OCI-M1 (cell line): ENCODE data around the gene APOM.

ENCODE experiments used
- DNase-seq: peaks from one replicate; lab custom pipeline; 2025; lab: John Stamatoyannopoulos, UW

Gene APOM

GRCh38 chr6:31681135-31681671 lies 25.5 kb downstream of the APOM start:
- peak; percentile 46 for DNase-seq

- no peak for DNase-seq
Observed at GRCh38 chr6:31683591-31683990, 27.9 kb downstream of the APOM start.

- DNase-seq = no peak
Observed at GRCh38 chr6:31686483-31686882, 30.8 kb downstream of the APOM start.

- DNase-seq = no peak
Observed at GRCh38 chr6:31687321-31687720, 31.6 kb downstream of the APOM start.

GRCh38 chr6:31687860-31688693 lies 32.4 kb downstream of the APOM start:
- DNase-seq = no peak

GRCh38 chr6:31689249-31690110 lies 33.8 kb downstream of the APOM start:
- no peak for DNase-seq

- DNase-seq = peak; percentile 71
Observed at GRCh38 chr6:31690231-31691077, 34.8 kb downstream of the APOM start.

- no peak for DNase-seq
Observed at GRCh38 chr6:31691078-31691463, 35.4 kb downstream of the APOM start.

GRCh38 chr6:31691564-31692108 lies 35.9 kb downstream of the APOM start:
- DNase-seq = no peak

- no peak for DNase-seq
Observed at GRCh38 chr6:31692353-31692752, 36.7 kb downstream of the APOM start.

GRCh38 chr6:31692886-31693285 lies 37.2 kb downstream of the APOM start:
- no peak for DNase-seq

GRCh38 chr6:31693535-31693934 lies 37.8 kb downstream of the APOM start:
- DNase-seq = no peak

- DNase-seq = no peak
Observed at GRCh38 chr6:31697555-31697954, 41.9 kb downstream of the APOM start.

- DNase-seq = no peak
Observed at GRCh38 chr6:31700740-31701401, 45.2 kb downstream of the APOM start.

GRCh38 chr6:31701666-31702404 lies 46.1 kb downstream of the APOM start:
- DNase-seq = peak; percentile 68

GRCh38 chr6:31702405-31702818 lies 46.7 kb downstream of the APOM start:
- no peak for DNase-seq

- peak; percentile 99 for DNase-seq
Observed at GRCh38 chr6:31702819-31703716, 47.4 kb downstream of the APOM start, which contains the start of gene ABHD16A. Gene ABHD16A (minus strand): TSS chr6:31703324. CDS start chr6:31703281, 43 bp downstream.

GRCh38 chr6:31705931-31706330 lies 50.2 kb downstream of the APOM start:
- DNase-seq = no peak

- no peak for DNase-seq
Observed at GRCh38 chr6:31706599-31706998, 50.9 kb downstream of the APOM start, which contains the start of gene LY6G6F. Gene LY6G6F (plus strand): TSS chr6:31706866. CDS start chr6:31706907, 41 bp downstream.
